A549 treated with GW870086 at 1 μM for 4 hours (cell line): ENCODE measurements around the gene PNCK. TPM values are rescaled to one million over a fixed set of nuclear protein-coding genes. Genes with fewer than 3 reads are reported as not detected.

Experiments used
- total RNA-seq: library from RNA; stranded (reverse); fragments of 200-300 nt; extraction: Qiagen RNA extraction; gene quantifications from 5 replicates; pipeline ENCODE4 v1.2.3, GENCODE V29; 2022; ENCODE audit warnings: low read depth

PNCK gene
- total RNA-seq = 0.13 to 0.31 TPM (median 0.24 TPM) in 4 of 5 replicates, not detected in the other

GRCh38 chrX:153673428-153674218 is at the start of gene PNCK:
TSS of gene PNCK (minus strand) at chrX:153673813. CDS start at chrX:153673076, 737 bp downstream.

GRCh38 chrX:153687121-153688039 is 13.8 kb upstream of the PNCK start, which contains the start of gene SLC6A8:
TSS of gene SLC6A8 (plus strand) at chrX:153687926. CDS start at chrX:153688575, 649 bp downstream.

GRCh38 chrX:153646620-153647373 is 26.8 kb downstream of the PNCK start, which contains the start of gene DUSP9:
TSS of gene DUSP9 (plus strand) at chrX:153647203. CDS start at chrX:153647954, 751 bp downstream.

Other genes starting within 250 kb of the PNCK start
- 1.1 to 1.7 TPM (median 1.2 TPM) in 5 replicates for gene TREX2, start 227.8 kb downstream of the PNCK start, total RNA-seq
- 49.8 to 59.6 TPM (median 54.3 TPM) in 5 replicates for gene HAUS7, start 203.2 kb downstream of the PNCK start, total RNA-seq
- gene BGN, start 178.8 kb downstream of the PNCK start, total RNA-seq = 0.07 TPM in 1 of 5 replicates, not detected in the others
- 0.07 to 0.23 TPM (median 0.15 TPM) in 5 replicates for gene ATP2B3, start 156.2 kb downstream of the PNCK start, total RNA-seq
- gene CCNQ, start 74.7 kb downstream of the PNCK start, total RNA-seq = 44.6 to 59.4 TPM (median 58.5 TPM) in 5 replicates
- gene DUSP9, start 26.6 kb downstream of the PNCK start, total RNA-seq = 1.00 to 1.8 TPM (median 1.5 TPM) in 5 replicates
- 11.3 to 13.3 TPM (median 11.9 TPM) in 5 replicates for gene SLC6A8, start 14.1 kb upstream of the PNCK start, total RNA-seq
- 350 to 420 TPM (median 366 TPM) in 5 replicates for gene BCAP31, start 50.6 kb upstream of the PNCK start, total RNA-seq
- gene ABCD1, start 51.0 kb upstream of the PNCK start, total RNA-seq = 2.3 to 4.7 TPM (median 3.6 TPM) in 5 replicates
- gene PLXNB3, start 90.4 kb upstream of the PNCK start, total RNA-seq = 2.4 to 4.3 TPM (median 3.6 TPM) in 5 replicates
- gene SRPK3, start 107.2 kb upstream of the PNCK start, total RNA-seq = not detected in 5 replicates
- gene IDH3G, start 120.6 kb upstream of the PNCK start, total RNA-seq = 58.5 to 62.8 TPM (median 59.4 TPM) in 5 replicates
- gene SSR4, start 120.9 kb upstream of the PNCK start, total RNA-seq = 399 to 451 TPM (median 405 TPM) in 5 replicates
- gene PDZD4, start 156.7 kb upstream of the PNCK start, total RNA-seq = 2.2 to 4.1 TPM (median 3.4 TPM) in 5 replicates
- 16.7 to 20.3 TPM (median 17.5 TPM) in 5 replicates for gene L1CAM, start 212.4 kb upstream of the PNCK start, total RNA-seq
- gene AVPR2, start 230.9 kb upstream of the PNCK start, total RNA-seq = not detected in 5 replicates